Vagina (tissue), 2 donors: ENCODE measurements around the gene NFYA.

ENCODE experiments used
- POLR2AphosphoS5 ChIP-seq, 2 donors: sonication (generic); formaldehyde crosslinking; IDR thresholded peaks; one replicate each; pipeline ENCODE4 v1.9.0; 2017; ENCODE audit warnings: antibody characterized with exemption in 2 of 2, mild to moderate bottlenecking in 2 of 2, low read depth in 1 of 2; ENCODE audit not compliant: insufficient read depth in 1 of 2
- TF ChIP-seq, protein P1 (sequence below), 3 experiments: fragments of 450-650 bp in 2 of 3; fragments of 200-600 bp in 1 of 3; sonication (generic) in 1 of 3; IDR thresholded peaks; one replicate each; pipeline ENCODE4 v1.5.1; 2017 to 2019; ENCODE audit warnings: antibody characterized with exemption in 3 of 3, mild to moderate bottlenecking in 2 of 3, moderate library complexity in 2 of 3

DNA sequence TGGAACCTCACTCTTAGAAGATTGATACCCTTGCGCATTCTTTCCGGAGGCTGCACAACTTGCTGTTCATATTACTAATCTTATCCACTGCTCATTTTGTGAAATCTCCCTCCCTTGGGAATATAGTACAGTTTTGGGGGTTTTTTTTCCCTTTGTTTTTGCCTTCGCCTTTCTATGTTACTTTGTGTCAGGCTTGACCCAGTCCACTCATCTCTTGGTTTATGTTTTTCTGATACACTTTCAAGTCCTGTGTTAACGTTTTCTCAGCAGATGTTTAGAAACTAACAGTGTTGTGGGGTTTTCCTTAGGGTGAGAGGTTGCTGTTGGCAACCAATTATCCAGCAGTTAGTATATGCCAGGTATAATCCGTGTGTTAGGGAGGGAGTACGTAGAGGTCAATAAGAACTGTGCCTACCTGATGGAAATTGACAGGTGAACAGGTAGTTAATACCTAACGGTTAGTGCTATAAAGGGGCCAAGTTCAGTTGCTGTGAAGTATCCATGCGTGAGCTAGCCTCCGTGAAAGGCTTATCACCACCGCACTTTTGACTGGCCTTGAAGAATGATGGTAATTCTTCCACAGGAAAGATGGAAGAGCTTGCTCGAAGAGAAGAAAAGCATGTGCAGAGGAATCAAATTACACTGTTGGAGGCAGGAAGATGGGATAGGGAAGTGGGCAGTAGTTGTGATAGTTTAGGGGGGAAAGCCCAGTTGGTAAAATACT, 1.4 kb downstream of the NFYA start:
- no peak for TF ChIP-seq POLR2AphosphoS5 (IDR thresholded peaks at IDR 0.05; ENCODE audit: insufficient read depth in 1 of 2, low read depth in 1 of 2)
- TF ChIP-seq, protein P1, sequence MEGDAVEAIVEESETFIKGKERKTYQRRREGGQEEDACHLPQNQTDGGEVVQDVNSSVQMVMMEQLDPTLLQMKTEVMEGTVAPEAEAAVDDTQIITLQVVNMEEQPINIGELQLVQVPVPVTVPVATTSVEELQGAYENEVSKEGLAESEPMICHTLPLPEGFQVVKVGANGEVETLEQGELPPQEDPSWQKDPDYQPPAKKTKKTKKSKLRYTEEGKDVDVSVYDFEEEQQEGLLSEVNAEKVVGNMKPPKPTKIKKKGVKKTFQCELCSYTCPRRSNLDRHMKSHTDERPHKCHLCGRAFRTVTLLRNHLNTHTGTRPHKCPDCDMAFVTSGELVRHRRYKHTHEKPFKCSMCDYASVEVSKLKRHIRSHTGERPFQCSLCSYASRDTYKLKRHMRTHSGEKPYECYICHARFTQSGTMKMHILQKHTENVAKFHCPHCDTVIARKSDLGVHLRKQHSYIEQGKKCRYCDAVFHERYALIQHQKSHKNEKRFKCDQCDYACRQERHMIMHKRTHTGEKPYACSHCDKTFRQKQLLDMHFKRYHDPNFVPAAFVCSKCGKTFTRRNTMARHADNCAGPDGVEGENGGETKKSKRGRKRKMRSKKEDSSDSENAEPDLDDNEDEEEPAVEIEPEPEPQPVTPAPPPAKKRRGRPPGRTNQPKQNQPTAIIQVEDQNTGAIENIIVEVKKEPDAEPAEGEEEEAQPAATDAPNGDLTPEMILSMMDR (IDR thresholded peaks at IDR 0.05) = no peak
